NCI-H748 (cell line): ENCODE results near the gene ABCC12.

Experiments used
- DNase-seq: peaks from one replicate; lab custom pipeline; 2025; ENCODE audit not compliant: unreplicated experiment; lab: John Stamatoyannopoulos, UW

ABCC12 gene

DNA sequence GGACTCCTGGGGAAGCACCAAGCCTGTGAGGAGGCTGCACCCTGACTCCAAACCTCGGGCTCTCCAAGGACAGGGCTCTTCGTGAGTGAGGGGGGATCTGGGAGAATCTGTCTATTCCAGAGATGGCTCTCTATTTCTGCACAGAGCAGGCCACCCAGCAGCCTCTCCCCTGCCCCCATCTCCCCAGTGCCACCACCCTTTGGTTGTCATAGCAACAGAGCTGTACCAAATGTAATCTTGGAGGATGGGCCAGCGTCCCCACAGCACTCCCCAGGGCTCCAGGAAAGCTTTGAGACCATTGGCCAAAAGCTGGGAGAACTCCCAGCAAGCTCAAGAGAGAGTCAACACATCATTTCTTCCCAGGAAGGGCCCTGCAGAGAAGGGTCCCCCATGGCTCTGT, 49.3 kb downstream of the ABCC12 start:
- DNase-seq = peak; percentile 15
